SU-DHL-6 (cell line): Measurements from ENCODE around the gene NPIPA8.
"Not testable (repeated sequence)": the region's sequence is repeated elsewhere in the genome, so short reads cannot be mapped to it uniquely, and the experiment has no call there.

Experiments used
- H2AFZ ChIP-seq: fragments of 200-600 bp; sonication (generic); 2 replicates; pipeline ENCODE4 v1.6.1; 2014; ENCODE audit warnings: low read depth, mild to moderate bottlenecking, moderate library complexity, mixed read lengths, antibody characterized with exemption, low read length; ENCODE audit not compliant: severe bottlenecking
- H3F3A ChIP-seq: fragments of 200-600 bp; shearing (Covaris generic); 2 replicates; pipeline ENCODE4 v1.6.0; 2016; ENCODE audit warnings: antibody characterized with exemption, mild to moderate bottlenecking; ENCODE audit not compliant: insufficient read depth
- H3K27ac ChIP-seq: fragments of 200-600 bp; sonication (generic); 2 replicates; pipeline ENCODE4 v1.5.1; 2016; ENCODE audit warnings: low read depth, mild to moderate bottlenecking, low read length, moderate library complexity, mixed read lengths
- H3K27me3 ChIP-seq: fragments of 200-600 bp; sonication (generic), shearing (Covaris generic); 2 replicates; pipeline ENCODE4 v1.6.0; 2014; ENCODE audit warnings: mild to moderate bottlenecking, low read length
- H3K36me3 ChIP-seq: fragments of 200-600 bp; sonication (generic); 2 replicates; pipeline ENCODE4 v1.6.1; 2014; ENCODE audit warnings: mild to moderate bottlenecking, low read length, mixed read lengths
- H3K4me2 ChIP-seq: fragments of 300-600, 200-600 bp; shearing (Covaris generic), sonication (generic); 2 replicates; pipeline ENCODE4 v1.6.0; 2014; ENCODE audit warnings: low read length, low read depth, mild to moderate bottlenecking; ENCODE audit not compliant: poor library complexity, severe bottlenecking
- H3K4me3 ChIP-seq: fragments of 200-600 bp; sonication (generic); 2 replicates; pipeline ENCODE4 v1.5.1; 2014; ENCODE audit warnings: antibody characterized with exemption, low read length, mild to moderate bottlenecking, mixed read lengths; ENCODE audit not compliant: insufficient read depth, poor library complexity, severe bottlenecking
- H3K79me2 ChIP-seq: fragments of 200-600 bp; sonication (generic); 2 replicates; pipeline ENCODE4 v1.6.1; 2014; ENCODE audit warnings: mild to moderate bottlenecking, low read length, moderate library complexity; ENCODE audit not compliant: insufficient read depth
- H3K9ac ChIP-seq: fragments of 200-600 bp; sonication (generic); 2 replicates; pipeline ENCODE4 v1.7.0; 2014; ENCODE audit warnings: mild to moderate bottlenecking, low read length
- H3K9me2 ChIP-seq: fragments of 200-600 bp; sonication (generic); replicated peaks from 2 replicates; pipeline ENCODE4 v1.6.1; 2014; ENCODE audit warnings: low read length; ENCODE audit not compliant: insufficient read depth
- H3K9me3 ChIP-seq: fragments of 200-600 bp; sonication (generic); 2 replicates; pipeline ENCODE4 v1.6.1; 2014; ENCODE audit warnings: low read length, mixed read lengths; ENCODE audit not compliant: insufficient read depth
- H4K20me1 ChIP-seq: fragments of 200-600 bp; sonication (generic); 2 replicates; pipeline ENCODE4 v1.6.1; 2014; ENCODE audit warnings: low read depth, mild to moderate bottlenecking, antibody characterized with exemption, low read length, moderate library complexity, mixed read lengths

NPIPA8 gene

GRCh38 chr16:18297714-18298113, 38.8 kb downstream of the NPIPA8 start:
- not testable (repeated sequence) for H3K4me3 ChIP-seq, H2AFZ ChIP-seq, H4K20me1 ChIP-seq, H3K4me2 ChIP-seq, H3K27ac ChIP-seq, H3K9me3 ChIP-seq, H3K27me3 ChIP-seq, H3K9ac ChIP-seq, H3K36me3 ChIP-seq, H3F3A ChIP-seq, H3K79me2 ChIP-seq, H3K9me2 ChIP-seq

- not testable (repeated sequence) for H3K27ac ChIP-seq, H2AFZ ChIP-seq, H3K9me3 ChIP-seq, H4K20me1 ChIP-seq, H3F3A ChIP-seq, H3K36me3 ChIP-seq, H3K9me2 ChIP-seq, H3K27me3 ChIP-seq, H3K79me2 ChIP-seq, H3K4me3 ChIP-seq, H3K9ac ChIP-seq, H3K4me2 ChIP-seq
Measured at GRCh38 chr16:18296931-18297330, 39.6 kb downstream of the NPIPA8 start.

GRCh38 chr16:18294371-18294770, 42.2 kb downstream of the NPIPA8 start:
- not testable (repeated sequence) for H3K4me2 ChIP-seq, H3K79me2 ChIP-seq, H2AFZ ChIP-seq, H3K4me3 ChIP-seq, H3K27me3 ChIP-seq, H4K20me1 ChIP-seq, H3K9me2 ChIP-seq, H3K27ac ChIP-seq, H3F3A ChIP-seq, H3K9ac ChIP-seq, H3K9me3 ChIP-seq, H3K36me3 ChIP-seq

- H3K4me2 ChIP-seq, H3K9ac ChIP-seq, H4K20me1 ChIP-seq, H3K9me2 ChIP-seq, H3K27me3 ChIP-seq, H3K79me2 ChIP-seq, H3K9me3 ChIP-seq, H3K36me3 ChIP-seq, H3K4me3 ChIP-seq, H2AFZ ChIP-seq, H3K27ac ChIP-seq, H3F3A ChIP-seq: not testable (repeated sequence)
Measured at GRCh38 chr16:18293337-18293956, 43.1 kb downstream of the NPIPA8 start.

- H3K27me3 ChIP-seq, H3K9me2 ChIP-seq, H3F3A ChIP-seq, H4K20me1 ChIP-seq, H3K4me3 ChIP-seq, H3K27ac ChIP-seq, H3K79me2 ChIP-seq, H3K9ac ChIP-seq, H3K36me3 ChIP-seq, H2AFZ ChIP-seq, H3K9me3 ChIP-seq, H3K4me2 ChIP-seq: not testable (repeated sequence)
Measured at GRCh38 chr16:18290959-18291358, 45.6 kb downstream of the NPIPA8 start.

- H4K20me1 ChIP-seq, H3K36me3 ChIP-seq, H3K4me3 ChIP-seq, H2AFZ ChIP-seq, H3K4me2 ChIP-seq, H3K79me2 ChIP-seq, H3K9me2 ChIP-seq, H3K27me3 ChIP-seq, H3K9me3 ChIP-seq, H3K9ac ChIP-seq, H3K27ac ChIP-seq, H3F3A ChIP-seq: not testable (repeated sequence)
Measured at GRCh38 chr16:18286342-18286741, 50.2 kb downstream of the NPIPA8 start.

- not testable (repeated sequence) for H3K36me3 ChIP-seq, H3K27me3 ChIP-seq, H3K9me3 ChIP-seq, H3K27ac ChIP-seq, H3K9me2 ChIP-seq, H3K9ac ChIP-seq, H3F3A ChIP-seq, H3K79me2 ChIP-seq, H3K4me2 ChIP-seq, H2AFZ ChIP-seq, H4K20me1 ChIP-seq, H3K4me3 ChIP-seq
Measured at GRCh38 chr16:18280319-18280718, 56.2 kb downstream of the NPIPA8 start.

- not testable (repeated sequence) for H3K4me3 ChIP-seq, H3K4me2 ChIP-seq, H3K9me3 ChIP-seq, H3K36me3 ChIP-seq, H2AFZ ChIP-seq, H3K9me2 ChIP-seq, H3K79me2 ChIP-seq, H3F3A ChIP-seq, H4K20me1 ChIP-seq, H3K27me3 ChIP-seq, H3K27ac ChIP-seq, H3K9ac ChIP-seq
Measured at GRCh38 chr16:18276756-18277155, 59.8 kb downstream of the NPIPA8 start.
